HG02970 (cell line): ENCODE data around the gene PUM2.

Source experiments
- ATAC-seq: cut with Tn5 transposase; IDR thresholded peaks from one replicate; pipeline ENCODE4 v1.9.1; 2021; ENCODE audit warnings: mild to moderate bottlenecking, moderate library complexity, moderate number of reproducible peaks; ENCODE audit not compliant: unreplicated experiment, low FRiP score

PUM2 gene

GRCh38 chr2:20207051-20207450 lies 143.6 kb downstream of the PUM2 start:
- ATAC-seq = no peak

GRCh38 chr2:20205915-20206524 lies 144.6 kb downstream of the PUM2 start:
- ATAC-seq = no peak

GRCh38 chr2:20205069-20205468 lies 145.6 kb downstream of the PUM2 start:
- no peak for ATAC-seq

- ATAC-seq = no peak
These were observed 147.0 kb downstream of the PUM2 start for GRCh38 chr2:20203521-20204225.

- ATAC-seq = no peak
These were observed 147.6 kb downstream of the PUM2 start for GRCh38 chr2:20203072-20203471.

GRCh38 chr2:20201671-20202070 lies 149.0 kb downstream of the PUM2 start:
- ATAC-seq = no peak

GRCh38 chr2:20200697-20201555 lies 149.7 kb downstream of the PUM2 start:
- no peak for ATAC-seq

- ATAC-seq = no peak
These were observed 150.9 kb downstream of the PUM2 start for GRCh38 chr2:20199633-20200270.

GRCh38 chr2:20198796-20199632 lies 151.6 kb downstream of the PUM2 start:
- ATAC-seq = no peak
